HEK293 (cell line): Measurements from ENCODE around the gene CLEC16A.
A peak's percentile ranks its signal among the peaks of the same experiment; 100 is the strongest.

ENCODE experiments used
- BCL11B ChIP-seq: fragments of 450-650 bp; formaldehyde crosslinking; IDR thresholded peaks from 2 replicates; pipeline ENCODE4 v1.5.1; 2016; ENCODE audit warnings: low read depth, missing biosample characterization, missing genetic modification characterization
- GLIS1 ChIP-seq: fragments of 450-650 bp; formaldehyde crosslinking; IDR thresholded peaks from 2 replicates; pipeline ENCODE4 v1.5.1; 2016; ENCODE audit warnings: missing biosample characterization, missing genetic modification characterization
- HOXA7 ChIP-seq: sonication (generic); formaldehyde crosslinking; IDR thresholded peaks from 2 replicates; pipeline ENCODE4 v1.8.1; 2022; ENCODE audit warnings: missing genetic modification reagents, borderline replicate concordance
- KLF10 ChIP-seq: fragments of 450-650 bp; IDR thresholded peaks from 2 replicates; pipeline ENCODE4 v1.5.1; 2018; ENCODE audit warnings: missing biosample characterization, mild to moderate bottlenecking, missing genetic modification characterization
- KLF16 ChIP-seq: fragments of 450-650 bp; formaldehyde crosslinking; IDR thresholded peaks from 2 replicates; pipeline ENCODE4 v1.5.1; 2017; ENCODE audit warnings: missing biosample characterization, missing genetic modification characterization
- MEIS1 ChIP-seq: sonication (generic); formaldehyde crosslinking; IDR thresholded peaks from 2 replicates; pipeline ENCODE4 v1.8.1; 2022; ENCODE audit warnings: missing genetic modification reagents, mild to moderate bottlenecking, borderline replicate concordance
- OVOL3 ChIP-seq: fragments of 450-650 bp; formaldehyde crosslinking; IDR thresholded peaks from 2 replicates; pipeline ENCODE4 v1.5.1; 2016; ENCODE audit warnings: missing biosample characterization, missing genetic modification characterization
- PRDM1 ChIP-seq: fragments of 450-650 bp; formaldehyde crosslinking; IDR thresholded peaks from 2 replicates; pipeline ENCODE4; 2016; ENCODE audit warnings: missing biosample characterization, missing genetic modification characterization
- PRDM4 ChIP-seq: fragments of 450-650 bp; formaldehyde crosslinking; IDR thresholded peaks from 2 replicates; pipeline ENCODE4 v1.5.1; 2017; ENCODE audit warnings: missing biosample characterization, missing genetic modification characterization
- REST ChIP-seq: fragments of 450-650 bp; formaldehyde crosslinking; IDR thresholded peaks from 2 replicates; pipeline ENCODE4 v1.5.1; 2016; ENCODE audit warnings: missing biosample characterization, missing genetic modification characterization
- SCRT1 ChIP-seq: fragments of 450-650 bp; formaldehyde crosslinking; IDR thresholded peaks from 2 replicates; pipeline ENCODE4 v1.5.1; 2016; ENCODE audit warnings: missing biosample characterization, missing genetic modification characterization, borderline replicate concordance
- WT1 ChIP-seq: fragments of 450-650 bp; formaldehyde crosslinking; IDR thresholded peaks from 2 replicates; pipeline ENCODE4 v1.5.1; 2016; ENCODE audit warnings: missing biosample characterization, missing genetic modification characterization
- YY1 ChIP-seq: fragments of 450-650 bp; formaldehyde crosslinking; IDR thresholded peaks from 2 replicates; pipeline ENCODE4 v1.5.1; 2018; ENCODE audit warnings: missing biosample characterization, missing genetic modification characterization
- ZBTB44 ChIP-seq: fragments of 450-650 bp; IDR thresholded peaks from 2 replicates; pipeline ENCODE4 v1.5.1; 2018; ENCODE audit warnings: missing biosample characterization, mild to moderate bottlenecking, missing genetic modification characterization
- ZNF121 ChIP-seq: fragments of 450-650 bp; formaldehyde crosslinking; IDR thresholded peaks from 2 replicates; pipeline ENCODE4 v1.5.1; 2016; ENCODE audit warnings: missing biosample characterization, missing genetic modification characterization
- ZNF211 ChIP-seq: fragments of 450-650 bp; formaldehyde crosslinking; IDR thresholded peaks from 2 replicates; pipeline ENCODE4 v1.5.1; 2016; ENCODE audit warnings: low read depth, missing biosample characterization, missing genetic modification characterization
- ZNF221 ChIP-seq: fragments of 450-650 bp; formaldehyde crosslinking; IDR thresholded peaks from 2 replicates; pipeline ENCODE4 v1.5.1; 2017; ENCODE audit warnings: missing biosample characterization, missing genetic modification characterization, borderline replicate concordance
- ZNF23 ChIP-seq: fragments of 450-650 bp; formaldehyde crosslinking; IDR thresholded peaks from 2 replicates; pipeline ENCODE4 v1.5.1; 2016; ENCODE audit warnings: missing biosample characterization, missing genetic modification characterization, borderline replicate concordance
- ZNF266 ChIP-seq: fragments of 450-650 bp; formaldehyde crosslinking; IDR thresholded peaks from 2 replicates; pipeline ENCODE4 v1.5.1; 2016; ENCODE audit warnings: missing biosample characterization, missing genetic modification characterization, low read depth
- ZNF394 ChIP-seq: fragments of 450-650 bp; formaldehyde crosslinking; IDR thresholded peaks from 2 replicates; pipeline ENCODE4 v1.5.1; 2016; ENCODE audit warnings: missing biosample characterization, missing genetic modification characterization, mild to moderate bottlenecking, moderate library complexity, borderline replicate concordance
- ZNF426 ChIP-seq: fragments of 450-650 bp; formaldehyde crosslinking; IDR thresholded peaks from 2 replicates; pipeline ENCODE4 v1.5.1; 2017; ENCODE audit warnings: missing biosample characterization, missing genetic modification characterization, mild to moderate bottlenecking, inconsistent platforms, moderate library complexity
- ZNF501 ChIP-seq: fragments of 450-650 bp; formaldehyde crosslinking; IDR thresholded peaks from 2 replicates; pipeline ENCODE4 v1.5.1; 2016; ENCODE audit warnings: missing biosample characterization, missing genetic modification characterization
- ZNF521 ChIP-seq: fragments of 450-650 bp; formaldehyde crosslinking; IDR thresholded peaks from 2 replicates; pipeline ENCODE4 v1.5.1; 2017; ENCODE audit warnings: missing biosample characterization, mild to moderate bottlenecking, missing genetic modification characterization
- ZNF580 ChIP-seq: fragments of 450-650 bp; formaldehyde crosslinking; IDR thresholded peaks from 2 replicates; pipeline ENCODE4 v1.5.1; 2016; ENCODE audit warnings: missing biosample characterization, missing genetic modification characterization
- ZNF596 ChIP-seq: fragments of 450-650 bp; IDR thresholded peaks from 2 replicates; pipeline ENCODE4 v1.5.0; 2018; ENCODE audit warnings: missing biosample characterization, mild to moderate bottlenecking, missing genetic modification characterization, moderate library complexity
- ZNF621 ChIP-seq: fragments of 450-650 bp; formaldehyde crosslinking; IDR thresholded peaks from 2 replicates; pipeline ENCODE4 v1.5.1; 2017; ENCODE audit warnings: missing biosample characterization, missing genetic modification characterization
- ZNF624 ChIP-seq: fragments of 450-650 bp; formaldehyde crosslinking; IDR thresholded peaks from 2 replicates; pipeline ENCODE4 v1.5.1; 2017; ENCODE audit warnings: missing biosample characterization, missing genetic modification characterization
- ZNF670 ChIP-seq: fragments of 450-650 bp; formaldehyde crosslinking; IDR thresholded peaks from 2 replicates; pipeline ENCODE4 v1.5.1; 2016; ENCODE audit warnings: missing biosample characterization, missing genetic modification characterization, low read depth
- ZNF707 ChIP-seq: fragments of 450-650 bp; formaldehyde crosslinking; IDR thresholded peaks from 2 replicates; pipeline ENCODE4 v1.5.1; 2016; ENCODE audit warnings: missing biosample characterization, missing genetic modification characterization
- ZNF76 ChIP-seq: fragments of 450-650 bp; formaldehyde crosslinking; IDR thresholded peaks from 2 replicates; pipeline ENCODE4; 2016; ENCODE audit warnings: low read depth, missing biosample characterization, missing genetic modification characterization, borderline replicate concordance
- ZNF776 ChIP-seq: fragments of 450-650 bp; formaldehyde crosslinking; IDR thresholded peaks from 2 replicates; pipeline ENCODE4 v1.5.0; 2017; ENCODE audit warnings: missing biosample characterization, missing genetic modification characterization, borderline replicate concordance
- TF ChIP-seq, protein P1 (sequence below): fragments of 450-650 bp; formaldehyde crosslinking; IDR thresholded peaks from 2 replicates; pipeline ENCODE4 v1.5.1; 2016; ENCODE audit warnings: missing biosample characterization, missing genetic modification characterization

Gene CLEC16A

GRCh38 chr16:10944249-10945064, at the start of gene CLEC16A (continued):
- TF ChIP-seq ZNF521 (tag by site-specific recombination) (no peak), ZNF596 (tag by site-specific recombination) (no peak), KLF10 (no peak), ZNF707 (tag by site-specific recombination) (no peak), KLF16 (tag by site-specific recombination) (peak; percentile 78), ZNF266 (tag by site-specific recombination) (no peak), GLIS1 (tag by site-specific recombination) (0 out of 2 replicates have a peak, but pooled peaks have one; percentile 15), ZNF621 (tag by site-specific recombination) (no peak), ZNF23 (tag by site-specific recombination) (no peak), ZNF426 (tag by site-specific recombination) (no peak), BCL11B (no peak), ZNF76 (tag by site-specific recombination) (peak; percentile 99), ZNF394 (tag by site-specific recombination) (no peak), ZNF501 (tag by site-specific recombination) (peak; percentile 74; the same call in 1 of the 2 replicates), MEIS1 (no peak), ZBTB44 (tag by site-specific recombination) (no peak), ZNF670 (tag by site-specific recombination) (no peak), PRDM1 (tag by site-specific recombination) (no peak), OVOL3 (no peak), ZNF624 (tag by site-specific recombination) (no peak), HOXA7 (no peak), ZNF211 (no peak), ZNF221 (no peak), ZNF776 (tag by site-specific recombination) (no peak), ZNF121 (no peak), ZNF580 (tag by site-specific recombination) (no peak), PRDM4 (no peak), SCRT1 (tag by site-specific recombination) (no peak), YY1 (peak; percentile 89), WT1 (tag by site-specific recombination) (no peak), REST (tag by site-specific recombination) (no peak)
- TF ChIP-seq, protein P1, sequence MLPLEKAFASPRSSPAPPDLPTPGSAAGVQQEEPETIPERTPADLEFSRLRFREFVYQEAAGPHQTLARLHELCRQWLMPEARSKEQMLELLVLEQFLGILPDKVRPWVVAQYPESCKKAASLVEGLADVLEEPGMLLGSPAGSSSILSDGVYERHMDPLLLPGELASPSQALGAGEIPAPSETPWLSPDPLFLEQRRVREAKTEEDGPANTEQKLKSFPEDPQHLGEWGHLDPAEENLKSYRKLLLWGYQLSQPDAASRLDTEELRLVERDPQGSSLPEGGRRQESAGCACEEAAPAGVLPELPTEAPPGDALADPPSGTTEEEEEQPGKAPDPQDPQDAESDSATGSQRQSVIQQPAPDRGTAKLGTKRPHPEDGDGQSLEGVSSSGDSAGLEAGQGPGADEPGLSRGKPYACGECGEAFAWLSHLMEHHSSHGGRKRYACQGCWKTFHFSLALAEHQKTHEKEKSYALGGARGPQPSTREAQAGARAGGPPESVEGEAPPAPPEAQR (tag by site-specific recombination), result no peak
